Mucosa of descending colon (tissue), 3 donors: Measurements from ENCODE around the gene APOM. TPM values are rescaled to one million over a fixed set of nuclear protein-coding genes. Genes with fewer than 3 reads are reported as not detected.
A peak's percentile ranks its signal among the peaks of the same experiment; 100 is the strongest.

Experiments used
- ATAC-seq: fragments of 200-7000 bp; cut with Tn5 transposase; one replicate; pipeline ENCODE4 v1.9.1; 2020; ENCODE audit warnings: mild to moderate bottlenecking, moderate library complexity
- DNase-seq, 3 donors: peaks; one replicate each; pipeline ENCODE4 v3.0.0-alpha.2; 2020
- H3K36me3 ChIP-seq: fragments of 200-600 bp; one replicate; pipeline ENCODE4 v1.8.0; 2021; ENCODE audit warnings: low read depth, mild to moderate bottlenecking
- H3K4me1 ChIP-seq: fragments of 200-600 bp; one replicate; pipeline ENCODE4 v1.8.0; 2021; ENCODE audit warnings: low read depth, mild to moderate bottlenecking
- H3K4me3 ChIP-seq: fragments of 200-600 bp; one replicate; pipeline ENCODE4 v1.8.0; 2021; ENCODE audit warnings: mild to moderate bottlenecking
- H3K9me3 ChIP-seq: fragments of 200-600 bp; one replicate; pipeline ENCODE4 v1.8.0; 2021; ENCODE audit warnings: mild to moderate bottlenecking
- intact Hi-C, 2 donors: fragments of 100-400 bp; cut with DNase I in 1 of 2; cut with micrococcal nuclease in 1 of 2; formaldehyde crosslinking; loops; one replicate each; pipeline versions ENCODE4 v1.11.0 to v1.11.1; 2022; cut with DNase I, micrococcal nuclease
- total RNA-seq, 3 donors: library from RNA; stranded (reverse); fragmentation: NEBNext Ultra II Directional in 2 of 3; extraction: Animal tissue kit (Norgen Biotek cat#: 25700) in 2 of 3; gene quantifications; one replicate each; pipeline versions ENCODE4 v1.2.1 to v1.2.4, GENCODE V29; 2021 to 2023
- TF ChIP-seq, protein P1 (sequence below): fragments of 200-600 bp; IDR thresholded peaks from one replicate; pipeline ENCODE4 v1.8.0; 2022; ENCODE audit warnings: antibody characterized with exemption, mild to moderate bottlenecking
- donor health status: DM: no; HTN: no; CAD: no; lungs with moderate emphysema.
- donor health status: DM: no; HTN: no; CAD: no.
- donor health status: DM: no; HTN: yes; CAD: no.

The APOM gene
- total RNA-seq, 3 donors from 2014 or later, result 2.2 to 2.7 (median 2.4) TPM

DNA sequence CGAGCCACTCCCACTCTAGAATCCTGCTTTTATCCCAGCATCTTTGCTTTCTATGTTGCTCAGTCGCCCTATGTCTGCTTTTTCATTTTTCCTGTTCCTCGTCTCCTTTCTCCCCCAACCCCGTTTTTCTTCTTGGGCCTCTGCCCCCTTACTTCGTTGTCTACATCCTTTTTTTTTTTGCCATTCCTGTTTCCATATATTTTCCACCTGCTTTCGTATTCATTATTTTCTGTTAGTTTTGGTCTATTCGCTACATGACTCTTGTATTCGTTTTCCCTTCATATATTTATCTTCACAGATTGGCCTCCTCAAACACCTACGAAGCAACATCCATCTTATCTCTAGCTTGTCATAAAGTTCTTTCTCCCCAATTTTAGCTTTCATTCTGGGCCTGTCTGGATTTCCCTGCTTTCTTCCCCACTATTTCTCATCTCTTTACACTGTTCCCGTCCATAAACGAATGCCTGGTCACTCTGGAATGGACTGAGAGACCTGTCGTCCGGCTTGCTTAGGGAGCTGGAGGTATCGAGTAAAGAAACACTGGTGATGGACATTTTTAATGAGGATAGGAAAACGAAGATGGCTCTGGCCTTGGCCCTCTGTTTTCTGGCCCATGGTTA lies 34.3 kb upstream of the APOM start:
- intact Hi-C loops, result no loop called here
- TF ChIP-seq, protein P1, sequence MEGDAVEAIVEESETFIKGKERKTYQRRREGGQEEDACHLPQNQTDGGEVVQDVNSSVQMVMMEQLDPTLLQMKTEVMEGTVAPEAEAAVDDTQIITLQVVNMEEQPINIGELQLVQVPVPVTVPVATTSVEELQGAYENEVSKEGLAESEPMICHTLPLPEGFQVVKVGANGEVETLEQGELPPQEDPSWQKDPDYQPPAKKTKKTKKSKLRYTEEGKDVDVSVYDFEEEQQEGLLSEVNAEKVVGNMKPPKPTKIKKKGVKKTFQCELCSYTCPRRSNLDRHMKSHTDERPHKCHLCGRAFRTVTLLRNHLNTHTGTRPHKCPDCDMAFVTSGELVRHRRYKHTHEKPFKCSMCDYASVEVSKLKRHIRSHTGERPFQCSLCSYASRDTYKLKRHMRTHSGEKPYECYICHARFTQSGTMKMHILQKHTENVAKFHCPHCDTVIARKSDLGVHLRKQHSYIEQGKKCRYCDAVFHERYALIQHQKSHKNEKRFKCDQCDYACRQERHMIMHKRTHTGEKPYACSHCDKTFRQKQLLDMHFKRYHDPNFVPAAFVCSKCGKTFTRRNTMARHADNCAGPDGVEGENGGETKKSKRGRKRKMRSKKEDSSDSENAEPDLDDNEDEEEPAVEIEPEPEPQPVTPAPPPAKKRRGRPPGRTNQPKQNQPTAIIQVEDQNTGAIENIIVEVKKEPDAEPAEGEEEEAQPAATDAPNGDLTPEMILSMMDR, result no peak

DNA sequence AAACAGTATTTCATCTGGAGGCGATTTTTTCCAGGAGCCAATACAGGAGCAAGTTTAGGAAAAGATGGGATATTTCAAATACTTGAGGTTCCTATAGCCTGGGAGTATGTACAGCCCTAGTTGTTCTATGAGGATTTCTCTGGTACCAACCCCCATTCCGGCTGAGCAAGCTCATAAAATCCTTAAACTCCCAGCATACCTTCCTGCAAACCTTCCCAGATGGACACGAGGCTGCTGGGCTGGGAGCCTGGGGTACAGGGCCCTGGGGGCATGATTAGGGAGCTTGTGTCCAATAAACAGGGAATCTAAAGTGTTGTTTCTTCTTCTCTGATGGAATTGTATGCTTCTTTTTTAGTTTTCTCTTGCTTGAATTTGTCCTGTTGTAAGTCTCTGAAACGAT lies 33.7 kb upstream of the APOM start:
- Histone ChIP-seq H3K9me3 (no peaks in the 10 kb centered on the region), H3K4me1 (peaks cover 9% of the 10 kb centered on the region), H3K36me3 (peaks cover 26% of the 10 kb centered on the region), H3K4me3 (no peak overlapping the region)
- intact Hi-C loops, result no loop called here
- DNase-seq (peak in 1 of 3 donors; percentile 51), ATAC-seq (no peak)
- TF ChIP-seq, protein P1, result no peak

More for the DNA sequence above, 34.3 kb upstream of the APOM start:
- Histone ChIP-seq H3K4me3 (peak overlapping the region; percentile 68), H3K9me3 (no peaks in the 10 kb centered on the region), H3K4me1 (peaks cover 9% of the 10 kb centered on the region), H3K36me3 (peaks cover 20% of the 10 kb centered on the region)
- ATAC-seq, result no peak
- DNase-seq, result no peak

DNA sequence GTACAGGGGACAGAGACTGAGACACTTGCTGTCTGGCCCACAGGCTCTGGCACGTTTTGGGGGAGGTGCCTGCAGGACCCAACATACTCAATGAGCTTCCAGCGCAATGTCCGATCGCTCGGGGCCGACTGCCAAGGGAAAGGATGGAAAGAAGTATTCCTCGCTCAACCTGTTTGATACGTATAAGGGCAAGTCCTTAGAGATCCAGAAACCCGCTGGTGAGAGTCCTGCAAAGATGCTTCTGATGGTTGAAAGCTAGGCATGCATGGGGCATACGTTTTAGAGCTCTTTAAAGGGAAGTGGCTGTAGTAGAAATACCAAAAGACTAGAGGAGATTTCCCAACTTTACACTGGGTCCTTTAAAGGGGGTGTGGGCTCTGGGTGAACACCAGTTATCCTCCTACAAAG lies 33.0 kb upstream of the APOM start:
- DNase-seq (peak in 1 of 3 donors; percentile 34), ATAC-seq (no peak)
- TF ChIP-seq, protein P1, result no peak
- H3K4me3 ChIP-seq, result no peak overlapping the region
- H3K36me3 ChIP-seq, result peaks cover 31% of the 10 kb centered on the region
- H3K9me3 ChIP-seq, result no peaks in the 10 kb centered on the region
- H3K4me1 ChIP-seq, result peaks cover 9% of the 10 kb centered on the region
- intact Hi-C loops, result no loop called here

DNA sequence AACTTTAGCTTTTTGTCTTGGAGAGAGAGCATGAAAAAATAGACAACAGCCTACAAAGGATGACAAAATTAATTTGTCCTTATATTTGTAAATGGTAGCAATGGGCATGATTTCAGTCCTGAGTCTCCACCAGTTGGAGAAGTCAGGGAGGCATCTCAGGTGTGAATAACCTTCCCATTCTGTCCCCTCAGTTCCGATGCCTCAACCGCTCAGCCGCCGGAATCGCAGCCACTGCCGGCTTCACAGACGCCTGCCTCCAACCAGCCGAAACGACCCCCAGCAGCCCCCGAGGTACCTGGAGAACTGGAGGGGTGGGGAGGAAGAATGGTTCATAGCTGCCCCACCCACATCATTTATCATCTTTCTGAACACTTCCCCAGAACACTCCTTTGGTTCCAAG lies 31.6 kb upstream of the APOM start:
- Histone ChIP-seq H3K4me3 (no peak overlapping the region), H3K9me3 (no peaks in the 10 kb centered on the region), H3K36me3 (peaks cover 40% of the 10 kb centered on the region), H3K4me1 (peaks cover 9% of the 10 kb centered on the region)
- ATAC-seq (no peak), DNase-seq (no peak)
- intact Hi-C loops, result no loop called here
- TF ChIP-seq, protein P1, result no peak

DNA sequence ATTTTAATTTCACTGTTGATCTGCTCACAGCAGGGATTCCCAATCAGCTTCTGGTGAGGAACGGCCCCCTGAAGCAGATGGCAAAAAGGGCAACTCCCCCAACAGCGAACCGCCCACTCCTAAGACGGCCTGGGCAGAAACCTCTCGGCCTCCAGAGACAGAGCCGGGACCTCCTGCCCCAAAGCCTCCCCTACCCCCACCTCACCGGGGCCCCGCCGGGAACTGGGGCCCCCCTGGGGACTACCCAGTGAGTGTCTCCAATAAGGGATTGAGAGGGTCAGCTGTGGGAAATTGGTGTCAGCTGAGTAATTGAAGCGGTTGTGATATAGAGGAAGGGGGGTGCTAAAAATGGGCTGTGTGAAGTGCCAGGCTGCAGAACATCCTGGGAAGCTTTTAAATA lies 28.7 kb upstream of the APOM start:
- DNase-seq (no peak), ATAC-seq (no peak)
- H3K9me3 ChIP-seq, result no peaks in the 10 kb centered on the region
- no peak overlapping the region for H3K4me3 ChIP-seq
- H3K4me1 ChIP-seq, result peaks cover 3% of the 10 kb centered on the region
- intact Hi-C loops, result no loop called here
- H3K36me3 ChIP-seq, result peaks cover 46% of the 10 kb centered on the region
- TF ChIP-seq, protein P1, result no peak
